Esophagus (tissue), 2 donors: ENCODE data around the gene GRID1. TPM values are rescaled to one million over a fixed set of nuclear protein-coding genes. Genes with fewer than 3 reads are reported as not detected.
"Not testable (repeated sequence)": the region's sequence is repeated elsewhere in the genome, so short reads cannot be mapped to it uniquely, and the experiment has no call there.

Experiments used
- H3K27ac ChIP-seq, 2 donors: one replicate each; pipeline ENCODE4 v1.5.1; 2013; ENCODE audit warnings: low read depth in 2 of 2, mild to moderate bottlenecking in 2 of 2, inconsistent platforms in 1 of 2, low read length in 1 of 2, moderate library complexity in 1 of 2
- H3K27me3 ChIP-seq, 2 donors: one replicate each; pipeline ENCODE4 v1.6.1; 2013; ENCODE audit warnings: low read length in 2 of 2, control low read depth in 1 of 2, mild to moderate bottlenecking in 1 of 2; ENCODE audit not compliant: insufficient read depth in 2 of 2, control insufficient read depth in 1 of 2
- H3K36me3 ChIP-seq, 2 donors: one replicate each; pipeline ENCODE4 v1.6.1; 2013; ENCODE audit warnings: low read length in 1 of 2; ENCODE audit not compliant: control insufficient read depth in 2 of 2, insufficient read depth in 2 of 2
- H3K4me1 ChIP-seq, 2 donors: one replicate each; pipeline ENCODE4 v1.6.1; 2013; ENCODE audit warnings: low read length in 1 of 2; ENCODE audit not compliant: control insufficient read depth in 2 of 2, insufficient read depth in 2 of 2
- H3K4me3 ChIP-seq, 2 donors: one replicate each; pipeline ENCODE4 v1.5.1; 2013; ENCODE audit warnings: low read length in 2 of 2, mild to moderate bottlenecking in 2 of 2, low read depth in 1 of 2, moderate library complexity in 1 of 2
- H3K9me3 ChIP-seq, 2 donors: one replicate each; pipeline ENCODE4 v1.6.1; 2013; ENCODE audit warnings: mild to moderate bottlenecking in 2 of 2, low read depth in 1 of 2, low read length in 1 of 2, moderate library complexity in 1 of 2; ENCODE audit not compliant: control insufficient read depth in 2 of 2, insufficient read depth in 1 of 2
- WGBS, 2 donors: extraction: QIAGEN DNeasy Blood & Tissue Kit; methylation state at CpG; one replicate each; pipeline ENCODE4 v1.1.7; 2013; 5-methylcytosine and 5-hydroxymethylcytosine counted together
- polyA plus RNA-seq, 2 donors: library from polyadenylated mRNA; stranded (reverse); fragments of 200-250 nt; gene quantifications; one replicate each; pipeline ENCODE4 v1.2.3, GENCODE V29; 2013
- donor health status: healthy with polysubstance abuse.
- donor health status: Bipolar disorder and iron deficiency.

Gene GRID1
- polyA plus RNA-seq, 2 donors: 0.04 to 0.32 TPM

- no peak overlapping the region for H3K4me3 ChIP-seq
- H3K9me3 ChIP-seq: no peaks in the 10 kb centered on the region
- H3K36me3 ChIP-seq: no peaks in the 10 kb centered on the region
- peaks cover 0 to 2% of the 10 kb centered on the region in 2 donors for H3K4me1 ChIP-seq
- no peak overlapping the region for H3K27ac ChIP-seq
- H3K27me3 ChIP-seq: no peaks in the 10 kb centered on the region
- 83 to 87% methylated on average over 2 of the region's 2 CpGs for WGBS, 2 donors
Observed at GRCh38 chr10:86042161-86042560, 324.4 kb downstream of the GRID1 start.

GRCh38 chr10:86041116-86041515 is 325.5 kb downstream of the GRID1 start:
- Histone ChIP-seq H3K27ac (no peak overlapping the region), H3K36me3 (no peaks in the 10 kb centered on the region), H3K9me3 (no peaks in the 10 kb centered on the region), H3K27me3 (no peaks in the 10 kb centered on the region), H3K4me1 (peaks cover 0 to 2% of the 10 kb centered on the region in 2 donors), H3K4me3 (no peak overlapping the region)
- 55 to 65% methylated on average over 3 of the region's 3 CpGs for WGBS, 2 donors

- H3K36me3 ChIP-seq: no peaks in the 10 kb centered on the region
- H3K27ac ChIP-seq: no peak overlapping the region
- WGBS, 2 donors: 93% methylated on average over 1 of the region's 1 CpG
- H3K27me3 ChIP-seq: no peaks in the 10 kb centered on the region
- no peaks in the 10 kb centered on the region for H3K9me3 ChIP-seq
- no peak overlapping the region for H3K4me3 ChIP-seq
- peaks cover 0 to 2% of the 10 kb centered on the region in 2 donors for H3K4me1 ChIP-seq
Observed at GRCh38 chr10:86038371-86038770, 328.2 kb downstream of the GRID1 start.

- Histone ChIP-seq H3K36me3 (no peaks in the 10 kb centered on the region), H3K4me3 (no peak overlapping the region), H3K27me3 (no peaks in the 10 kb centered on the region), H3K9me3 (no peaks in the 10 kb centered on the region), H3K4me1 (no peaks in the 10 kb centered on the region), H3K27ac (no peak overlapping the region)
- 83% methylated on average over 5 of the region's 5 CpGs for WGBS, 2 donors
Observed at GRCh38 chr10:86037096-86037495, 329.5 kb downstream of the GRID1 start.

GRCh38 chr10:86036544-86036831 is 330.1 kb downstream of the GRID1 start:
- no peak overlapping the region for H3K4me3 ChIP-seq
- WGBS, 2 donors: 81 to 83% methylated on average over 5 of the region's 5 CpGs
- H3K9me3 ChIP-seq: no peaks in the 10 kb centered on the region
- no peak overlapping the region for H3K27ac ChIP-seq
- no peaks in the 10 kb centered on the region for H3K36me3 ChIP-seq
- H3K4me1 ChIP-seq: no peaks in the 10 kb centered on the region
- H3K27me3 ChIP-seq: no peaks in the 10 kb centered on the region

- Histone ChIP-seq H3K9me3 (no peaks in the 10 kb centered on the region), H3K4me3 (no peak overlapping the region), H3K27me3 (no peaks in the 10 kb centered on the region), H3K36me3 (no peaks in the 10 kb centered on the region), H3K4me1 (no peaks in the 10 kb centered on the region), H3K27ac (no peak overlapping the region)
- WGBS, 2 donors: 80 to 81% methylated on average over 11 of the region's 11 CpGs
Observed at GRCh38 chr10:86035791-86036543, 330.6 kb downstream of the GRID1 start.

- no peaks in the 10 kb centered on the region for H3K36me3 ChIP-seq
- WGBS, 2 donors: 88 to 90% methylated on average over 1 of the region's 1 CpG
Observed at GRCh38 chr10:86034710-86035109, 331.9 kb downstream of the GRID1 start.

GRCh38 chr10:86033581-86033980 is 333.0 kb downstream of the GRID1 start:
- H3K36me3 ChIP-seq: no peaks in the 10 kb centered on the region
- H3K27me3 ChIP-seq: no peaks in the 10 kb centered on the region
- H3K27ac ChIP-seq: no peak overlapping the region
- 85 to 98% methylated on average over 1 of the region's 1 CpG for WGBS, 2 donors
- no peaks in the 10 kb centered on the region for H3K9me3 ChIP-seq
- no peaks in the 10 kb centered on the region for H3K4me1 ChIP-seq
- H3K4me3 ChIP-seq: no peak overlapping the region

More at GRCh38 chr10:86034710-86035109, 331.9 kb downstream of the GRID1 start:
- H3K4me1 ChIP-seq: no peaks in the 10 kb centered on the region
- H3K9me3 ChIP-seq: no peaks in the 10 kb centered on the region
- no peak overlapping the region for H3K27ac ChIP-seq
- H3K4me3 ChIP-seq: no peak overlapping the region
- no peaks in the 10 kb centered on the region for H3K27me3 ChIP-seq

- not testable (repeated sequence) for H3K4me3 ChIP-seq, H3K9me3 ChIP-seq, H3K27ac ChIP-seq, H3K27me3 ChIP-seq, H3K36me3 ChIP-seq, H3K4me1 ChIP-seq
- WGBS, 2 donors: 91 to 94% methylated on average over 8 of the region's 8 CpGs
Observed at GRCh38 chr10:86032087-86032486, 334.5 kb downstream of the GRID1 start.

- Histone ChIP-seq H3K4me3 (no peak overlapping the region), H3K36me3 (no peaks in the 10 kb centered on the region), H3K27ac (no peak overlapping the region), H3K9me3 (no peaks in the 10 kb centered on the region), H3K27me3 (no peaks in the 10 kb centered on the region), H3K4me1 (no peaks in the 10 kb centered on the region)
- WGBS, 2 donors: 12 to 39% methylated on average over 2 of the region's 2 CpGs
Observed at GRCh38 chr10:86030312-86030711, 336.3 kb downstream of the GRID1 start.
